Ectodermal cell (in vitro differentiated cells): ENCODE results near the gene PEX12.
"Not testable (repeated sequence)": the region's sequence is repeated elsewhere in the genome, so short reads cannot be mapped to it uniquely, and the experiment has no call there.

Experiments
- H3K27ac ChIP-seq: 2 replicates; pipeline ENCODE4 v1.7.0; 2013; ENCODE audit warnings: mild to moderate bottlenecking, low read depth, low read length; ENCODE audit not compliant: insufficient read depth, poor library complexity, severe bottlenecking
- H3K27me3 ChIP-seq: 2 replicates; pipeline ENCODE4 v1.7.0; 2013; ENCODE audit warnings: mild to moderate bottlenecking, low read length; ENCODE audit not compliant: insufficient read depth, control insufficient read depth, poor library complexity, severe bottlenecking
- H3K36me3 ChIP-seq: one replicate; pipeline ENCODE4 v1.7.0; 2013; ENCODE audit warnings: low read length; ENCODE audit not compliant: control insufficient read depth, insufficient read depth
- H3K4me1 ChIP-seq: one replicate; pipeline ENCODE4 v1.7.0; 2013; ENCODE audit warnings: low read length; ENCODE audit not compliant: control insufficient read depth, insufficient read depth
- H3K4me3 ChIP-seq: 2 replicates; pipeline ENCODE4 v1.7.0; 2013; ENCODE audit warnings: low read depth, low read length, control low read depth; ENCODE audit not compliant: insufficient read depth
- H3K9me3 ChIP-seq: 2 replicates; pipeline ENCODE4 v1.7.0; 2013; ENCODE audit warnings: mild to moderate bottlenecking, low read length, moderate library complexity; ENCODE audit not compliant: control insufficient read depth
- WGBS, 2 experiments: methylation state at CpG; one replicate each; pipeline ENCODE4 v1.1.7; 2013; ENCODE audit warnings: missing lambda C conversion rate in 2 of 2; 5-methylcytosine and 5-hydroxymethylcytosine counted together

The PEX12 gene

GRCh38 chr17:35540589-35541404, 37.6 kb downstream of the PEX12 start:
- 93 to 96% methylated on average over 6 to 8 of the region's 8 CpGs for WGBS, 2 experiments
- Histone ChIP-seq H3K4me3 (no peak overlapping the region), H3K9me3 (no peaks in the 10 kb centered on the region), H3K27me3 (no peaks in the 10 kb centered on the region), H3K4me1 (no peaks in the 10 kb centered on the region), H3K27ac (no peak overlapping the region), H3K36me3 (no peaks in the 10 kb centered on the region)

- Histone ChIP-seq H3K4me1 (no peaks in the 10 kb centered on the region), H3K27ac (no peak overlapping the region)
- 67 to 69% methylated on average over 5 of the region's 5 CpGs for WGBS, 2 experiments
These were observed 38.7 kb downstream of the PEX12 start for GRCh38 chr17:35539659-35540026.

GRCh38 chr17:35537601-35538141, 40.7 kb downstream of the PEX12 start, which contains the start of gene SLFN12L:
TSS of gene SLFN12L (minus strand) at chr17:35537678. CDS start at chr17:35522364, 15,314 bp downstream.
- H3K4me3 ChIP-seq, result no peak within 1 kb of the TSS
- WGBS, 2 experiments, result 87 to 100% methylated on average over 2 of the region's 2 CpGs
- H3K27me3 ChIP-seq, result no peaks in the 10 kb centered on the region
- H3K36me3 ChIP-seq, result no peaks in the 10 kb centered on the region
- H3K9me3 ChIP-seq, result no peaks in the 10 kb centered on the region
- H3K4me1 ChIP-seq, result no peaks in the 10 kb centered on the region
- no peak within 1 kb of the TSS for H3K27ac ChIP-seq

More at GRCh38 chr17:35539659-35540026, 38.7 kb downstream of the PEX12 start:
- Histone ChIP-seq H3K36me3 (no peaks in the 10 kb centered on the region), H3K4me3 (no peak overlapping the region), H3K27me3 (no peaks in the 10 kb centered on the region), H3K9me3 (no peaks in the 10 kb centered on the region)

- WGBS, 2 experiments, result 91 to 92% methylated on average over 13 of the region's 13 CpGs
These were observed 41.7 kb downstream of the PEX12 start for GRCh38 chr17:35536664-35537171.

GRCh38 chr17:35535406-35535805, 43.0 kb downstream of the PEX12 start:
- H3K9me3 ChIP-seq, H3K27ac ChIP-seq, H3K4me3 ChIP-seq, H3K27me3 ChIP-seq, H3K4me1 ChIP-seq, H3K36me3 ChIP-seq: not testable (repeated sequence)
- 94 to 95% methylated on average over 9 of the region's 9 CpGs for WGBS, 2 experiments

More at GRCh38 chr17:35536664-35537171, 41.7 kb downstream of the PEX12 start:
- Histone ChIP-seq H3K27me3 (no peaks in the 10 kb centered on the region), H3K27ac (no peak overlapping the region), H3K36me3 (no peaks in the 10 kb centered on the region), H3K4me1 (no peaks in the 10 kb centered on the region), H3K4me3 (no peak overlapping the region), H3K9me3 (no peaks in the 10 kb centered on the region)

- H3K27me3 ChIP-seq, result no peaks in the 10 kb centered on the region
- no peaks in the 10 kb centered on the region for H3K9me3 ChIP-seq
- no peak overlapping the region for H3K4me3 ChIP-seq
- no peaks in the 10 kb centered on the region for H3K36me3 ChIP-seq
- WGBS, 2 experiments, result 89 to 95% methylated on average over 2 to 3 of the region's 3 CpGs
- H3K27ac ChIP-seq, result no peak overlapping the region
- no peaks in the 10 kb centered on the region for H3K4me1 ChIP-seq
These were observed 43.7 kb downstream of the PEX12 start for GRCh38 chr17:35534576-35535093.

GRCh38 chr17:35531160-35531559, 47.2 kb downstream of the PEX12 start:
- Histone ChIP-seq H3K27me3 (no peaks in the 10 kb centered on the region), H3K27ac (no peak overlapping the region), H3K4me1 (no peaks in the 10 kb centered on the region), H3K9me3 (no peaks in the 10 kb centered on the region), H3K36me3 (no peaks in the 10 kb centered on the region), H3K4me3 (no peak overlapping the region)
- WGBS, 2 experiments, result 85 to 94% methylated on average over 1 of the region's 1 CpG

GRCh38 chr17:35529866-35530265, 48.5 kb downstream of the PEX12 start:
- no peaks in the 10 kb centered on the region for H3K27me3 ChIP-seq
- 90 to 91% methylated on average over 8 of the region's 8 CpGs for WGBS, 2 experiments
- H3K27ac ChIP-seq, result no peak overlapping the region
- H3K4me3 ChIP-seq, result no peak overlapping the region
- H3K9me3 ChIP-seq, result no peaks in the 10 kb centered on the region
- H3K36me3 ChIP-seq, result no peaks in the 10 kb centered on the region
- no peaks in the 10 kb centered on the region for H3K4me1 ChIP-seq

GRCh38 chr17:35529326-35529725, 49.0 kb downstream of the PEX12 start:
- H3K27me3 ChIP-seq, H3K27ac ChIP-seq, H3K9me3 ChIP-seq, H3K4me1 ChIP-seq, H3K4me3 ChIP-seq, H3K36me3 ChIP-seq: not testable (repeated sequence)
- WGBS, 2 experiments, result 91 to 100% methylated on average over 1 of the region's 1 CpG
